ENCODE measurements around the gene LSMEM2.
A peak's percentile ranks its signal among the peaks of the same experiment; 100 is the strongest.

LSMEM2 gene

DNA sequence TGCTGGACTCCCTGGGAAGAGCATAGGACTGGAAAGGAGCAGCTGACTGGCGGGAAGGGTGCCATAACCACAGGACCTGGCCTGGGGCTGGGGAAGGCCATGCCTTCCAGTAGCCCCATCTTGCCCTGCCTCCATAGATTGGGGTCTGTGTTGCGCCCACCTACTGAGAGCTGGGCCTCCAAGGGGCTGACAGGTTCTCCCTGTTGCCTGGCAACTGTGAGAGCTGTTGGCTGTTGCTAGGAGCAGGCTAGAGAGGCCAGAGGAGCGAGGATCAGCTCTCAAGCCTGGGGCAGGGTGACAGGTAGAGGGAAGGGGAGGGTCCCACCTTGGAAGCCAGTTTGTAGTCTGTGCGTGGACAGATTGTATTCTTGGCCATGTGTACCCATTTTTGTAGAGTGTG is 45.7 kb upstream of the LSMEM2 start:
- Histone ChIP-seq H3K9me2 (replicated peaks; ENCODE audit: low read depth, low read length) (no peaks in the 10 kb centered on the region), H3K27me3 (ENCODE audit: insufficient read depth, low read length, poor library complexity, severe bottlenecking) (peaks cover 5% of the 10 kb centered on the region), H3K4me1 (ENCODE audit: insufficient read depth, low read length, poor library complexity, severe bottlenecking) (peaks cover 19% of the 10 kb centered on the region), H4K20me1 (ENCODE audit: insufficient read depth, low read length, poor library complexity, severe bottlenecking) (peaks cover 14% of the 10 kb centered on the region), H3K4me2 (ENCODE audit: low read depth, low read length, poor library complexity, severe bottlenecking) (no peak overlapping the region), H3K36me3 (ENCODE audit: insufficient read depth, low read length) (no peaks in the 10 kb centered on the region), H3K4me3 (ENCODE audit: low read length, poor library complexity, severe bottlenecking) (no peak overlapping the region), H2AFZ (ENCODE audit: low read length) (no peak overlapping the region), H3K9ac (ENCODE audit: low read depth, low read length, poor library complexity, severe bottlenecking) (no peak overlapping the region), H3K79me2 (ENCODE audit: insufficient read depth, low read length) (peaks cover 25% of the 10 kb centered on the region), H3F3A (ENCODE audit: low read depth) (no peaks in the 10 kb centered on the region), H3K9me3 (ENCODE audit: insufficient read depth, low read depth, low read length) (no peaks in the 10 kb centered on the region)
- TF ChIP-seq, protein P1, sequence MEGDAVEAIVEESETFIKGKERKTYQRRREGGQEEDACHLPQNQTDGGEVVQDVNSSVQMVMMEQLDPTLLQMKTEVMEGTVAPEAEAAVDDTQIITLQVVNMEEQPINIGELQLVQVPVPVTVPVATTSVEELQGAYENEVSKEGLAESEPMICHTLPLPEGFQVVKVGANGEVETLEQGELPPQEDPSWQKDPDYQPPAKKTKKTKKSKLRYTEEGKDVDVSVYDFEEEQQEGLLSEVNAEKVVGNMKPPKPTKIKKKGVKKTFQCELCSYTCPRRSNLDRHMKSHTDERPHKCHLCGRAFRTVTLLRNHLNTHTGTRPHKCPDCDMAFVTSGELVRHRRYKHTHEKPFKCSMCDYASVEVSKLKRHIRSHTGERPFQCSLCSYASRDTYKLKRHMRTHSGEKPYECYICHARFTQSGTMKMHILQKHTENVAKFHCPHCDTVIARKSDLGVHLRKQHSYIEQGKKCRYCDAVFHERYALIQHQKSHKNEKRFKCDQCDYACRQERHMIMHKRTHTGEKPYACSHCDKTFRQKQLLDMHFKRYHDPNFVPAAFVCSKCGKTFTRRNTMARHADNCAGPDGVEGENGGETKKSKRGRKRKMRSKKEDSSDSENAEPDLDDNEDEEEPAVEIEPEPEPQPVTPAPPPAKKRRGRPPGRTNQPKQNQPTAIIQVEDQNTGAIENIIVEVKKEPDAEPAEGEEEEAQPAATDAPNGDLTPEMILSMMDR (conservative IDR thresholded peaks at IDR 0.05; ENCODE audit: low read length), result no peak
- TF ChIP-seq EZH2phosphoT487 (IDR thresholded peaks at IDR 0.05; ENCODE audit: borderline replicate concordance), result no peak

DNA sequence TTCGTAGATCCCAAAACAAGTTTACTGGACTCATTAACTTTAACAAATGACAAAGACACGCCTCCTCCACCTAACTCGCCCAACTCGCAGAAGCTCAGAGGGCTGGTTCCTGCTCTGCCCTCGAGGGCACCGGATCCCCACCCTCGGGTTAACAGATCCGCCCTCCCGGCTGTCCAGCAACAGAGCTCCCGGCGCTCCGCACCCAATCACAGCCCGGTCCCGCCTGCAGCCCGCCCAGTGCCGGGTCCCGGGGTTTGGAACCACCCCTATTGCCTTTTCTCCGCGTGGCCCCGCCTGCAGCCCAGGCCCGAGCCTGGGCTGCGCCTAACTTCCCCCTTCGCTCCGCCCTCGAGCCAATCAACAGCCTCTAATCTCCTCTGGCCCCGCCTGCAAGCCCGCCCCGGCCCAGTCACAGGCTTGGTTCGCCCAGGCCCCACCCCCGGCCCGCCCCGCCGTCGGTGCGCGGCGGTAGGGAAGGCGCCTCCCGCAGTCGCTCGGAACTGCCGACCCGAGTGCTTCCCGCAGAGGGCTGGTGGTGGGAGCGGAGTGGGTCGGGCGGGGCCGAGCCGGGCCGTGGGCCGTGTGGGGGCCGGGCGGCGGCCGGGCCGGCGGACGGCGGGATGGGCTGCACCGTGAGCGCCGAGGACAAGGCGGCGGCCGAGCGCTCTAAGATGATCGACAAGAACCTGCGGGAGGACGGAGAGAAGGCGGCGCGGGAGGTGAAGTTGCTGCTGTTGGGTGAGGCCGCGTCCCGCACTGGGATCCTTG is 43.0 kb upstream of the LSMEM2 start, which contains the start of gene GNAI2:
TSS of gene GNAI2 (plus strand) at position 489 of the 768 bp plus-strand sequence. CDS start at position 621, 132 bp downstream.
- H4K20me1 ChIP-seq (ENCODE audit: insufficient read depth, low read length, poor library complexity, severe bottlenecking), result peaks cover 41% of the 10 kb centered on the region

DNA sequence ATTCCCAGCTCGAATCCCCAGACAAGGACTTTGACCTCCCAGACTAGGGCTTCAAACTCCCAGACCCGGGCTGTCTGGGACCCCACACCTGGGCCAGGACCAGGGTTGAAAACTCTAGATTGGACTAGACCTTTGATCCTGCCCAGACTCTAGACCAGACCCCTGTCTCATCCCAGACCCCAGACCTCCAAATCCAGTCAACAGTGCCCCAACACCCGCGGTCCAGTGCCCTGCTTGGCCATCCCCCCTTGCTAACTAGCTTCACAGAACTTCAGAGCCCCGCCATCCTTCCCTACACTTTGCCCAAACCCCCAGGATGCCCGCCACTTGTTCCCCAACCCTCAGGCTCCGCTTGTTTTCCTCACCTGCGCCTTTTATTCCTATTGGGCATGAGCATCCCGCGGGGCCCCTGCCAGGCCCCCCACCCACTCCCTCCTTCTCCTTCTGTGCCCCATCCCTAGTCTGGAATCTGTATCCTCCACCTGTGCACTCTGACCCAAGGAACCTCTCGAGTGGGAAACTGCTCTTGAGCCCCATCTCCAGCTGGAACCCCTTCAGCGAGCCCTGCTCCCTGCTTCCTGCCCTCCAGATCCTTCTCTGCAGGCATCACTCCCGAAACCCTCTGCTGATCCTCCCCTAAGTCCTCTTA is 42.3 kb upstream of the LSMEM2 start:
- Histone ChIP-seq H3K4me3 (ENCODE audit: low read length, poor library complexity, severe bottlenecking) (peak overlapping the region; percentile 88), H2AFZ (ENCODE audit: low read length) (no peak overlapping the region), H3K27me3 (ENCODE audit: insufficient read depth, low read length, poor library complexity, severe bottlenecking) (peaks cover 5% of the 10 kb centered on the region), H3K9me2 (replicated peaks; ENCODE audit: low read depth, low read length) (no peaks in the 10 kb centered on the region), H3F3A (ENCODE audit: low read depth) (no peaks in the 10 kb centered on the region), H3K36me3 (ENCODE audit: insufficient read depth, low read length) (no peaks in the 10 kb centered on the region; the same call in 1 of the 2 replicates), H3K4me1 (ENCODE audit: insufficient read depth, low read length, poor library complexity, severe bottlenecking) (peaks cover 36% of the 10 kb centered on the region), H3K4me2 (ENCODE audit: low read depth, low read length, poor library complexity, severe bottlenecking) (peak overlapping the region; percentile 99), H3K9ac (ENCODE audit: low read depth, low read length, poor library complexity, severe bottlenecking) (peak overlapping the region; percentile 95), H3K79me2 (ENCODE audit: insufficient read depth, low read length) (peaks cover 59% of the 10 kb centered on the region), H3K9me3 (ENCODE audit: insufficient read depth, low read depth, low read length) (no peaks in the 10 kb centered on the region), H4K20me1 (ENCODE audit: insufficient read depth, low read length, poor library complexity, severe bottlenecking) (peaks cover 48% of the 10 kb centered on the region)
- TF ChIP-seq EZH2phosphoT487 (IDR thresholded peaks at IDR 0.05; ENCODE audit: borderline replicate concordance), result no peak
- TF ChIP-seq, protein P1 (conservative IDR thresholded peaks at IDR 0.05; ENCODE audit: low read length), result no peak

More for the DNA sequence above, 43.0 kb upstream of the LSMEM2 start, which contains the start of gene GNAI2:
- H3K9me2 ChIP-seq (replicated peaks; ENCODE audit: low read depth, low read length), result no peaks in the 10 kb centered on the region
- H3K4me1 ChIP-seq (ENCODE audit: insufficient read depth, low read length, poor library complexity, severe bottlenecking), result peaks cover 35% of the 10 kb centered on the region
- H3K4me2 ChIP-seq (ENCODE audit: low read depth, low read length, poor library complexity, severe bottlenecking), result peak within 1 kb of the TSS; percentile 99
- H3K4me3 ChIP-seq (ENCODE audit: low read length, poor library complexity, severe bottlenecking), result peak within 1 kb of the TSS; percentile 88
- H3F3A ChIP-seq (ENCODE audit: low read depth), result no peaks in the 10 kb centered on the region
- peaks cover 52% of the 10 kb centered on the region for H3K79me2 ChIP-seq (ENCODE audit: insufficient read depth, low read length)
- H2AFZ ChIP-seq (ENCODE audit: low read length), result no peak within 1 kb of the TSS; the same call in 1 of the 2 replicates
- no peak for TF ChIP-seq EZH2phosphoT487 (IDR thresholded peaks at IDR 0.05; ENCODE audit: borderline replicate concordance)
- TF ChIP-seq, protein P1 (conservative IDR thresholded peaks at IDR 0.05; ENCODE audit: low read length), result no peak
- no peaks in the 10 kb centered on the region; the same call in 1 of the 2 replicates for H3K36me3 ChIP-seq (ENCODE audit: insufficient read depth, low read length)
- peaks cover 5% of the 10 kb centered on the region for H3K27me3 ChIP-seq (ENCODE audit: insufficient read depth, low read length, poor library complexity, severe bottlenecking)
- H3K9ac ChIP-seq (ENCODE audit: low read depth, low read length, poor library complexity, severe bottlenecking), result peak within 1 kb of the TSS; percentile 95
- no peaks in the 10 kb centered on the region for H3K9me3 ChIP-seq (ENCODE audit: insufficient read depth, low read depth, low read length)

All from Loucy (cell line).